GM19438 (cell line): ENCODE results near the gene GOLT1B.

Experiments used
- ATAC-seq: cut with Tn5 transposase; IDR thresholded peaks from one replicate; pipeline ENCODE4 v1.9.1; 2021; ENCODE audit warnings: low read depth; ENCODE audit not compliant: unreplicated experiment

The GOLT1B gene

GRCh38 chr12:21561158-21561557, 59.6 kb downstream of the GOLT1B start:
- no peak for ATAC-seq

- no peak for ATAC-seq
Measured at GRCh38 chr12:21562859-21563258, 61.3 kb downstream of the GOLT1B start.

GRCh38 chr12:21566223-21566906, 64.8 kb downstream of the GOLT1B start:
- no peak for ATAC-seq

- no peak for ATAC-seq
Measured at GRCh38 chr12:21566907-21567394, 65.4 kb downstream of the GOLT1B start.
